Stimulated activated CD4-positive, alpha-beta T cell treated with anti-CD3 and anti-CD28 coated beads, Interleukin-12 subunit alpha, Interleukin-12 subunit beta, amount 100 ng/mL, for 4 hours (primary cell): Measurements from ENCODE around the gene OR52I2.
A peak's percentile ranks its signal among the peaks of the same experiment; 100 is the strongest.

Experiments used
- DNase-seq: peaks from one replicate; pipeline ENCODE4 v3.0.0-alpha.2; 2020

The OR52I2 gene

DNA sequence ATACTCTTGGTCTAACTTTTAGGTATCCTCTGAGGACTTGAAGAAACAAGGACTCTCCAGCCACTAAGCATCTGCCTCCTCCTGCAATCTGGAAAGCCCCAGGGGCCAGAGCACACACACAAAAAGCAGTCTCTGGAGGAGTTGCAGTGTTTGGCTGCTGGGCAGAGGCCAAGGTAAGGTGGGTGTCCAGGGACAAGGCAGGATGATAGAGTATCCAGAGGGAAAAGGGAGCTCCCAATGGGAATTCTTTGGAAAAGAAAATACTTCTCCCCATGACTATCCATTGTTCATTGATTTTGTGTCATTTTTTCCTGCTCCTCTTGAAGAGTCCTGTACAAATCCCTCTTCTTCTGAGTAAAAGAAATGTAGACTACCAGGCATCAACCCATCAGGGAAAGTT is at the start of gene OR52I2:
OR52I2 (plus strand) TSS at position 301 of the 400 bp plus-strand sequence.
- DNase-seq: no peak

DNA sequence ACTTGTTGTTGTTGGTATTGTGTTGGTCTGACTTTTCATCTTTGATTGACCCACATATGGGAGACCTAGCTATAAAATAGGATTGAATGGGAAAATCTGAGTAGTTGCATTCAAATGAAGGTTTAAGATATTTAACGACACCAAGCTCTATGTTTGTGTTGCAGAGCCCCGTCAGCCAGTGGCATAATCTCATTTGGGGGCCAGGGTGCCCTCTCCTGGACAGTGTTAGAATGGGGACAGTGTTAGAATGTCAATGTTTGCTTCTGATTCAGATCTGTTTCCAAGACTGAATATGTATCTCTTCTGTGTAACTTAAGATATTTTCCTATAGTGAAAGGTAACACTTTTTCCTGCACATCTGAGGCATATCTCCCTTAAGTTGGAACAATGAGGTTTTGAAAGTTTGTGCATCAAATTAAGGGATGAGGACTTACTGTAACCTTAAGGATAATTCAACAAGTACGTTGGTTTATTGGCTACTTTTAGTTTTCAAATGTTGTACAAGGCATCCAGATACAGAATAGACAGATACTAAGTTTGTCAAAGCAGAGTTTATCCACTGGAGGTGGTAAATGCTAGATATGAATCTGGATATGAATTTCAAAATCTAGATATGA is 41.8 kb upstream of the OR52I2 start:
- DNase-seq: peak; percentile 45

DNA sequence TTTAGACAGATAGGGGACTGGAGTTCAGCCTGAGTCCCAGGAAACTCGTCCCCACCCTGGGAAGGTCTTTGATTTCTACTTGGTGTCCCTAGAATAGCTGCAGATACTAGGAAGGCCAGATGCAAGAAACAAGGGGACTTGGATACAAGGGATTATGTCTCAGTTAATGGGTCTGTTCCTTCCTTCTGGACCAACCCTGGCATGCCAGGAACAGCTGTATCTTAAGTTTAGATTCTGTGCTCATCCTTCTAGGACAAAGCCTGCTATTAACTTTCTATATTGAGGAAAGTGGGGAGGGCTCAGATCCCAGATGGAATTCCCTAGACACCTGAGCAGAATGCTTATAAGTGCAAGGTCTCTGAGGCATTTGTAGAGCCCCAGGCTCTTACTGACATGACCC is 40.5 kb upstream of the OR52I2 start:
- DNase-seq: no peak

DNA sequence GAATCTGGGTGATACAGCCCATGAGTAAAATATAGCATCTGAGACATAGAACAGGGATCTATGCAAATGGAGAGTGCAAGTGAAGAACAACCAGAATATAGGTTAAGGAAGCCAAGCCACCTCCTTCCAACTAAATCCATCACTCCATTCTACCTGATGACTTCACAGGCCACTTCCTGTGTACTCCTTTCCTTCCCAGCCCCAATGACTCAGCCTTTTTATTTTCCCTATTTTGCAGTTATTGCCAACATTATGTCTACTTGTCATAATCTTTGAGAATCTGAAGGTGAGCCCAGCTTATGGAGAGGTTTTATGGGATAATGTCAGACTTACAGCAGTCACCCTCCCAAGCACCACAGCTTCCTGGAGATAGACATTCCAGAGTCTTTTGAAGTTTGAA is 38.0 kb upstream of the OR52I2 start:
- DNase-seq: no peak

DNA sequence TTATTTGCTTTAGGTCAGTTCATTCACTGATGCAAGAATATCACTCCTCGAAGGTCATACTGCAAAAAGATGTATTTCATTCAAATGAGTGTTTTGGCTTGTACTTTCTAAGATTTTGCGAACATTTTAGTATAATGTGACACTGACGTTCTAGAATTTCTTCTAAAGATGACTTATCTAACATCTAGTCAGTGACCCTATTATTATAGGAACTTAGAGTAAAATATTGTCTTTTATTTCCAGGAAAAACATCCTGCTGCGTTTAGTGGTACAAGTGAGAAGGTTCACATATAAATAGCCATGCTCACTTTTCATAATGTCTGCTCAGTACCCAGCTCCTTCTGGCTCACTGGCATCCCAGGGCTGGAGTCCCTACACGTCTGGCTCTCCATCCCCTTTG is 36.7 kb upstream of the OR52I2 start, which contains the start of gene OR52M1:
OR52M1 (plus strand) TSS at position 301 of the 400 bp plus-strand sequence; CDS start at position 301, 0 bp downstream.
- DNase-seq: no peak

DNA sequence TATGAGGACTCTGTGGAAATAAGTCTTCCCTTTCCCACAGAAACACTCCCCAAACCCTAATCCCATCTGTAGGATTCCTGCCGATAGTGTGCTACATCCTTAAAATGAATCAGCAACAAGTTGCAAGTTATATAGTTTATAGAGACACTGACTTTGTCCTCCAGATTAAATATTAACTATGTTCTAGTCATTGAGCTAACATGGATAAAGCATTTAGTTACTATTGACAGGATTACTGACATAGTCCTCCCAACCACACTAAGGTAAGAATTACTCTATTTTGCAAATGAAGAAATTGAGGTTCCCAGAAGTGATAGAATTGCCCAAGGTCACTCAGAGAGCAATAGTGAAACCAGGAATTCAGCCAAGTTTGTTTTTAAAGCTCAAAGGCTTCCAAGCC is 34.7 kb upstream of the OR52I2 start:
- DNase-seq: no peak

DNA sequence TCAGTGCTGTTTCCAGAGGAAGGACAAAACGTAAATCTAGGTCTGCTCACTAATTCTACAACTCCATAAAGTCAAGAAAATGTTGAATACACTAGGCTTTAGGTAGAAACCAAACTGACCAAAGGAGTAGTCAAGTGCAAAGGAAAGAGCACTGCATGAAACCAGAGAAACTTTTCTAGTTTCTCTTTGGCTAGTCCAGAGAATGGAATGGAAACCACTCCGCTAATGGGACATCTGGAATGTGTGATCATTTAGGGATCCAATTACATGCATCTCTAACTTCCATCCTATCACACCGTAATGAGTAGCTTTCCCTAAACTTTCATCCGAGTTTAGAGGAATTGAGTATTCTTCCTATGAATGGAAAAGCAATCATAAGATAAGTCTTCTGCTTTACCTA is 34.1 kb upstream of the OR52I2 start:
- DNase-seq: no peak

DNA sequence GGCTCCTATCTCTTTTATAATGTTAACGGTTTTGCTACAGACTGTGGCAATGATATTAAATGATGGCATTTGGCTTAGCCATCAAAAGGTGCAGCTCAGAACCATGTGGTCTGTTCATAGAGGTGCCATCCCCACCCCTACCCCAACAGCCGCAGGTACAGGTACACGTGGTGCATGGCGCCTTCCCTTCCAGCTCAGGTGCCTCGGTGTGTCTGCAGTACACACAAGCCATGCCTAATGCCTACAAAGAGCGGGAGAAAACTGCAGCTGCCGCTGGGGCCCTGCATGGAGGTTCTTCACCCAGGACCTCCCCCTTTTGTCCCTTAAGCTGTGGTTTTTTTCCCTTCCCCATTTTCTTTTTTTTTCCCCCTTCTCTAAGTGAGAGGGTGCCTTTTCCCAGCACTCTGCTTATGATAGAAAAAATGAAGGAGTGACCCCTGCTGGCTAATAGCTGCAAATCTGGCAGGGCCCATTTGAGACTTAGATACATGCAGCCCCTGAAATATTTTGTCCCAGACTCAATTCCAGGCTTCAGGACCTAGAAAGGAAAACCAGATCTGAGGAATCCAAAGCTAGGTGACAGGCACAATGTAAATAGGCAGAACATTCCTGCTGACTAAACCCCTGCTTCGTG is 30.1 kb upstream of the OR52I2 start:
- DNase-seq: no peak

DNA sequence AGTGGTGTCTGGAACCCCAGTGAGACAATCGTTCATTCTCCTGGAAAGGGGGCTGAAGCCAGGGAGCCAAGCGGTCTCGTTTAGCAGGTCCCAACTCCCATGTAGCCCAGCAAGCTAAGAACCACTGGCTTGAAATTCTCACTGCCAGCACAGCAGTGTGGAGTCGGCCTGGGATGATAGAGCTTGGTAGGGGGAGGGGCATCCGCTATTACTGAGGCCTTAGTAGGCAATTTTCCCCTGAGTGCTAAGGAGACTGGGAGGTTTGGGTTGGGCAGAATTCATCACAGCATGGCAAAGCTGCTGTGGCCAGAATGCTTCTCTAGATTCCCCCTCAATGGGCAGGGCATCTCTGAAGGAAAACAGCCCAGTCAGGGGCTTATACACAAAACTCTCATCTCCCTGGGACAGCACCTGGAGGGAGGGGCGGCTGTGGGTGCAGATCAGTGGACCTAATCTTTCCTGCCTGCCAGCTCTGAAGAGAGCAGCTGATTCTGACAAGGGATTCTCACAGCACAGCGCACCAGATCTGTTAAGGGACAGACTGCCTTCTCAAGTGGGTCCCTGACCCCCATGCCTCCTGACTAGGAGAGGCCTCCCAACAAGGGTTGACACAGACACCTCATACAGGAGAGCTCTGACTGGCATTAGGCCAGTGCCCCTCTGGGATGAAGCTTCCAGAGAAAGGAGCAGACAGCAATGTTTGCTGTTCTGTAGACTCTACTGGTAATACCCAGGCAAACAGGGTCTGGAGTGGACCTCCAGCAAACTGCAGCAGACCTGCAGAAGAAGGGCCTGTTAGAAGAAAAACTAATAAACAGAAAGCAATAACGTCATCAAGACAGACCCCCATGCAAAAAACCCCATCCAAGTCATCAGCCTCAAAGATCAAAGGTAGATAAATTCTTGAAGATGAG is 21.8 kb upstream of the OR52I2 start:
- DNase-seq: no peak

DNA sequence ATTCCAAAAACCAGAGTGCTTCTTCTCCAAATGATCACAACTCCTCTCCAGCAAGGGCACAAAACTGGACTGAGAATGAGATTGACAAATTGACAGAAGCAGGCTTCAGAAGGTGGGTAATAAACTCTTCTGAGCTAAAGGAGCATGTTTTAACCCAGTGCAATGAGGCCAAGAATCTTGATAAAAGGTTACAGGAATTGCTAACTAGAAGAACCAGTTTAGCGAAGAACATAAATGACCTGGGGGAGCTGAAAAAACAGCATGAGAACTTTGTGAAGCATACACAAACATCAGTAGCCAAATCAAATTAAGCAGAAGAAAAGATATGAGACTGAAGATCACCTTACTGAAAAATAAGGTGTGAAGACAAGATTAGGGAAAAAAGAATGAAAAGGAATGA is 21.1 kb upstream of the OR52I2 start:
- DNase-seq: no peak

DNA sequence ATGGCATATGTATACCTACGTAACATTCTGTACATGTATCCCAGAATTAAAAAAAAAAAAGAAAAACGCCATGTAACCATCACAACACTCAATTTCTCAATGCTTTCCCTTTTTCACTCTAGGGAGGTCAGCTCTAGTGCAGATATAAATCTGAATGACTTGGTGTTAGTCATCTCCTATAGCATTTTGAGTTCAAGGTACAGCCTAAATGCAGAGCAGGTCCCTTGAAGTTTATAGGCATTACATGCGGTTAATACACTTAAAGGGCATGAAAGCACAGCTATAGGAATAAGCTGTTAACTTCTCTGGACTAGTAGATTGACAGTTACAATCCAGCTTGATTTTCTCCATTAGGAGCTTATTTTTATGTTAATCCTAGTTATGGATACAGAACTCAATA is 16.2 kb upstream of the OR52I2 start:
- DNase-seq: no peak

DNA sequence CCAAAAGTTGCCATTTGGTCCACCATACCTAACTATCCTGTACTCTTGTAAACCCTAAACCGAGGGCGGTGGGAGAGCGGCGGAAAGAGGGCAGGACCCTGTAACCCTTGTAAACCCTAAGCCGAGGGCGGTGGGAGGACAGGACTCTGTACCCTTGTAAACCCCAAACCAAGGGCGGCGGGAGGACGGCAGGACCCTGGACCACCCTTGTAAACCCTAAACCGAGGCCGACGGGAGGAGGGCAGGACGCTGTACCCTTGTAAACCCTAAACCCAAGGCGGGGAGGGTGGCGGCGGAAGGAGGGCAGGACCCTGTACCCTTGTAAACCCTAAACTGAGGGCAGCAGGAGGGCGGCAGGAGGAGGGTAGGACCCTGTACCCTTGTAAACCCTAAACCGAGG is 12.5 kb upstream of the OR52I2 start:
- DNase-seq: no peak

DNA sequence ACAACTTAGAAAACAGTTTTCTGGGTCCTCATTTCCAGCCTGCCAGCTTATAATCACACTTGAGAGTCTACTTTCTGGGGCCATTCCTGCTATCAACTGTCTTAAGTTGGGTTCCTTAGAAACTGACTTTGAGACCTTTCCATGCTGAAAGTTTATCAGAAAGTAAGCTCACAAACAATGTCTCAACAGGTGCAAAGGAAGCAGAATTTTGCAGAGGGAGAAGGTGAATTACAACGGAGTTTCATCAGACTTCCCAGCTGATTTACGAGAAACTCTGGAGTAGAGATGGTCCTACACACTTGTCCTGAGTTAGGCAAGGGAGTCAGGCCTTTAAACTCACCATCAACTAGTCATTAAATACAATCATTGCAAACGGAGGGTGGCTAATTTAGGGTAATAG is 4.7 kb upstream of the OR52I2 start:
- no peak for DNase-seq

DNA sequence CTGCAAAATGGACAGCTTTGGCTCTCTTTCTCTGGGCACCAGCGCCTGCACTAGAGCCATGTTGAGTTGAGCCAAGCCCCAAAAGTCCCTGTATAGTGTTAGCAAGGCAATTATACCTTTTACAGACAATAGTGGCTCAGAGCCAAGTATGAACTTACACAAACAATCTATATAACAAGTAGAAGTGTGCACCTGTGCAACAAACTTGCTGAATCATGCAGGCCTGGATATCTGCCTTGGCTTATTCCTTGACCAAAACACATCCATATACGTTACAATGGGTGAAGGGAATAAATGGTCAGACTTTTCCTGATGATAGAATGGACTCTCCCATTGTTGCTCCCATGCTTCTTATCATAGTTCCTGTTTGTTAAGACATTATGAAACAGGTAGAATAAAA is 3.8 kb upstream of the OR52I2 start:
- no peak for DNase-seq

DNA sequence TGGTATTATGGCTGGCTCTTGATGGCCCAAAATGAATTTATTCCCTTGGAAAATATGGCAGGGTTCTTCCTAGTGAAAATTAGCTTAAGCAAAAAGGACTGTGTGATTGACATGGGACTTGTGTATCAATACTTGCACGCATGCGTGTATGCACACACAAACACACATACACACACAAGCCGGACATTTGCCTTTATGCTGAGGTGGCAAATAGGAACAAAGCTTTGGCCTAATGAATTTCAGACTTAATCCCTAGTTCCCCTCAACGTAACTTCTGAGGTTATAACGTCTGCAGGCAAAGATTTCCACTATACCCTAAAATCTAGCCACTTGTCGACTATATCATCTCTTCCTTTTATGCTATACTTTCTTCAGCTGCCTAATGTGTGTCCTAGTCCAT is 2.9 kb upstream of the OR52I2 start:
- no peak for DNase-seq

DNA sequence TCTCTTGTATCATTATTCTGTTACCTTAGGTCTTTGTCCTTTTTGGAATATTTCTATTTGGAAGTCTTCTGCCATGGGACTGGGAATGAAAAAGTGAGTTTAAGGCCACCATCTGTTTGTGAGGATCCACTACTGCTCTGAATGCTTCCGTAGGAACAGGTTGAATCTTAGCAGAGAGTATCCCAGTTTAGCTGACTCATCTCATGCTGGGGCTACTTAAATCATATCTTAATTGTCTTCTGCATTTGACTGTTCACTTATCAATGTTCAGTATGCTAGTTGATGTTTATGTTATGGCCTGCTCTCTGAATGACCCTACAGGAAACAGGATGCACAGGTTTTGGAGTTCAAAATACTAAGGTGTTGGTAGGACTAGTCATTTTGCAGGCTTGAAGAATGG is 1.4 kb upstream of the OR52I2 start:
- no peak for DNase-seq

DNA sequence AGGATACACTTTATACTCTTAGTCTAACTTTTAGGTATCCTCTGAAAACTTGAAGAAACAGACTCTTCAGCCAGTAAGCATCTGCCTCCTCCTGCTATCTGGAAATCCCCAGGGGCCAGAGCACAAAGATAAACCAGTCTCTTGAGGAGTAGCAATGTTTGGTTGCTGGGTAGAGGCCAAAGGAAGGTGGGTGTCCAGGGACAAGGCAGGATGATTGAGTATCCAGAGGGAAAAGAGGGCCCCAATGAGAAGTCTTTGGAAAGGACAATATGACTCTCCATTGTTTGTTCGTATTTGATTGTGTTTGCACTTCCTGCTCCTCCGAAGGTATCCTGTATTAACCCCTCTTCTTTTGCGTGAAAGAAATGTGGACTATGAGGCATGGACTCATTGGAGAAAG is 7.5 kb downstream of the OR52I2 start:
- no peak for DNase-seq

DNA sequence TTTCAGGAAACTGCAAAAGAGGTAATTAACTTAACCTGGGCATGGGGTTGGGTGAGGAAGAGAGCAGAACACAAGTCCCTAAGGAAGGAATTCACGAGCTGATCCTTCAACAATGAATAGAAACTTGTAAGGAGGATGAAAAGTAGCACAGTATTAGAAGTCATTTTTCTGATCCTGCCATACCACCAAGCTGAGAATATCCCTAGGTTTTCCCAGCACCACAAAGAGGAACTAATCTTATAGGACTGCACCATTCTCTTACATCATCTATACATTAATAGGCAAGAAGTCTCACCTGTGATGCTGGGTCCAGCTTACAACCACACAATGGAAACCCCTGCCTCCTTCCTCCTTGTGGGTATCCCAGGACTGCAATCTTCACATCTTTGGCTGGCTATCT is 12.2 kb downstream of the OR52I2 start, which contains the start of gene OR52I1:
OR52I1 (plus strand) TSS at position 301 of the 400 bp plus-strand sequence; CDS start at position 301, 0 bp downstream.
- no peak for DNase-seq

DNA sequence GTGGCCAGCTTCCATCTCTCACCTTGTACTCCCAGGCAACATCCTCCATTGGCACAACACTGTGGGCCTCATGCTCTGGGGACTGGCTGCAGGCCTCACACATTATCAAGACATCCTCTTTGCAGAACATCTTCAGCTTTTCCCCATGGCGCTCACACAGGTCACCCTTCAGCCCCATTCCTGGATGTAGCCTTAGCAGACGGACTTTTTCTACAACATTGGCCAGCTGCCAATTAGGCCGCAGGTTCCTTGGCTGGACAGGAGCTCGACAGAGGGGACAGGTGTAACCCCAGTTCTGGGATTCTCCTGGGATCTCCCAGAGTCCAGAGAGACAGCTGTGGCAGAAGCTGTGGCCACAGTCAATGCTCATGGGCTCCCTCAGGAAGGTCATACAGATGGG is 23.5 kb downstream of the OR52I2 start:
- DNase-seq: no peak

DNA sequence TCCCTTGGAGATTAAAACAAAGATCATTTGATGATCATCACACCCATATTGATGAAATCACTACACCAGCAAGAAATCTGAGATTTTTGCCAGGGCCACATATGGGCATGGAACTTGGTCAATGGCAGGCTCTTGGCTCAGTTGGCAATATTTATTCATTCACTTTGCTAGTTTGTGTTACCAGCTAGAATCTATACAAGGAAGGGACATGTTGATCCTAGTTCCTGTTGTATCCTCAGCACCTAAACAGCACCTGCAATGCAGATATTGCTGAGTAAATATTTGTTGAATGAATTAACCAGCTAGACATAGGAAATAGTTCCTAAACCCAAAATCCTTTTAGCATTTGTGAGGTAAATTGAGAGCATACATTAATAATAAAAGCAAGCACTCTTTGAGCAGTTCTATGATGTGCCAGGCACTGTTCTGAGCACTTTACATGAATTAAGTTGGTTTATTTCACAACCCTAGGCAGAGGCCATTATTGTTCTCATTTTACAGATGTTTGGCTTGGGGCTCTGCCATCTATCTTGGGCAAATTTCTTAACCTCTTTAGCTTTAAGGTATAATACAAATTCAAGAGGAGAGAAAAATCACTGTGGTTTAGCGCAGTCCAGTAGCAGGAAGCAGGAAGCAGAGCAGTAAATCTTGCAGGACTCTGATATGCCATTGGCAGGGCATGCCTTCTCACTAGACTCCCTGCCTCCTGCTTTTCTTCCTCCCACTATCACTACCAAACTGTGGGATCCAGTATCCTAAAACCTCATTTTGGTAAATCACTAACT is 24.9 kb downstream of the OR52I2 start:
- no peak for DNase-seq

DNA sequence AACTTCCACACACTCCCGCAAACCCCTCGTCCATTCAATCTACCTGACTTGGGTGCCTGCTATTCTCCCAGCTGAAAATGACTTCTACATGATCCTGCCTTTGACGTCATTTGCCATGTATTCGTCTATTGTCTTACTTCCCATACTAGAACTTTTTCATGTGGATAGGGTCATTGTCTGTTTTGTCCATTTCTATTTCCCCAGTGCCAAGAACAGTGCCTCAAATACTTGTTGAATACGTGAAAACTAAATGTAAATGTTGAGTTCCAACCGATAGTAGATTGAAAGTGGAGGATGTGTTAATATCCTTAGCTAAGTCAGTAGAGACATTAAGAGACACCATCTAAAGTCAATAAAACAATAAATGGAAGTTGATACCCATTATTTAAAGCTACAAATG is 25.6 kb downstream of the OR52I2 start:
- no peak for DNase-seq

DNA sequence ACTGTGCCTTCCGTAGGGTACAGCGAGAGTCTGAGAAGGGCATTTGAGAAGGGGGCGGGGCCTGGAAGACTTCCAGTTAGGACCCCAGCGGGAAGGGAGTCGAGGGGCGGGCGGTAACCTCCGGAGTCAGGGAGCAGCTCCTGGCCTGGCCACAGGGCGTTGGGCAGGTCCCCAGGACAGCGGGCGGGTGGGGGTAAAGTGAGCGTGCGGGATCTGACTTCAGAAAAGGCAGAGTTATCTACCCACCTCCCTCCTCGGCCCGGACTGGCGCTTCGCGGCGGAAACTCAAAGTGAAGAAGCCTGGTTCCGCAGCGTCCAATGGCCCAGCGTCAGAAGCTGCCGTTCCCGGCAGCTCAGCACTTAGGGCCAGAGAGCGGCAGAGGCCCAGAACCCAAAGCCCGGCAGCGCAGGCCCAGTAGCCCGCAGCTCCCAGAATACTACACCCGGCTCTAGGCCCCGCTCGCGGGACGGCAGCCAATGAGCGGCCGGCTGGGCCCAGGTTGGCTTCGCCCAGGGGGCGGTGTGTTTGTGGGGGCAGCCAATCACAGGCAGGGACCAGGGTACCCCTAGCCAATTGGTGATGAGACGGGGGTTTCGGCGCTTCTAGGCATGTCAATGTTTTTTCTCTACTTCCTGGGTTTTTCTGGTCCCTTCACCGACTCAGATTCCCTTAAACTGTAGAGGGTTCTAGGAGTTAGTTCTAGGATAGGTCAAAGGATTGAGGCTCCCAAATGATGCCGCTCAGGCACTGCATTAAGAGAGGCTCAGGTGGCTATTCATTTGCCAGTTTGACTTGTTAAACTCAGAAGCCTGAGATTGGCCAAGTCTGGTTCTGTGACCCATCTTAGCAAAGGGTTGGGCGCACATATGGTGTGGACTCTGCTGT is 26.5 kb downstream of the OR52I2 start, which contains the start of gene TRIM68:
TRIM68 (minus strand) TSS at position 451 of the 886 bp plus-strand sequence. CDS start 2,727 bp downstream, outside the sequence.
- peak; percentile 91 for DNase-seq
